CD4-positive, alpha-beta memory T cell (primary cell): ENCODE data around the gene POLR1F. TPM values are rescaled to one million over a fixed set of nuclear protein-coding genes. Genes with fewer than 3 reads are reported as not detected.

Source experiments
- CTCF ChIA-PET: fragments of 350-600 bp; sonication (Branson Sonifier 250); formaldehyde crosslinking; loops from one replicate; lab custom pipeline; 2021; ENCODE audit warnings: inconsistent platforms; ENCODE audit not compliant: partially characterized antibody; lab: Charles Lee
- POLR2A ChIA-PET: fragments of 350-600 bp; sonication (Branson Sonifier 250); formaldehyde crosslinking; loops from one replicate; lab custom pipeline; 2021; ENCODE audit not compliant: partially characterized antibody; lab: Charles Lee
- DNase-seq, 5 donors: peaks; one replicate each; pipeline versions ENCODE4 v3.0.0 to v3.0.0-alpha.2; 2020 to 2022; ENCODE audit warnings: mixed read lengths in 1 of 5
- H3K27ac ChIP-seq: one replicate; pipeline ENCODE4 v1.7.0; 2013; ENCODE audit warnings: low read depth, low read length
- H3K27me3 ChIP-seq: 2 replicates; pipeline ENCODE4 v1.7.0; 2013; ENCODE audit warnings: mild to moderate bottlenecking, low read length, moderate library complexity; ENCODE audit not compliant: insufficient read depth
- H3K36me3 ChIP-seq: 2 replicates; pipeline ENCODE4 v1.7.0; 2013; ENCODE audit warnings: mild to moderate bottlenecking, low read length, moderate library complexity; ENCODE audit not compliant: insufficient read depth
- H3K4me1 ChIP-seq: 2 replicates; pipeline ENCODE4 v1.7.0; 2013; ENCODE audit warnings: mild to moderate bottlenecking, low read length, moderate library complexity; ENCODE audit not compliant: insufficient read depth
- H3K4me3 ChIP-seq, 2 donors: one replicate each; pipeline ENCODE4 v1.7.0; 2013; ENCODE audit warnings: low read length in 2 of 2, mild to moderate bottlenecking in 1 of 2
- H3K9me3 ChIP-seq, 2 donors: one replicate each; pipeline ENCODE4 v1.7.0; 2013; ENCODE audit warnings: low read length in 2 of 2, control low read depth in 1 of 2; ENCODE audit not compliant: control insufficient read depth in 1 of 2
- H3K27ac Mint-ChIP-seq, 7 donors: one replicate each; pipeline ENCODE4 v1.8.0; 2020 to 2021; ENCODE audit warnings: mixed read lengths in 7 of 7, mild to moderate bottlenecking in 6 of 7, inconsistent platforms in 3 of 7, moderate library complexity in 3 of 7
- H3K27me3 Mint-ChIP-seq, 2 donors: one replicate each; pipeline ENCODE4 v1.8.0; 2020 to 2021; ENCODE audit warnings: mixed read lengths in 2 of 2
- H3K36me3 Mint-ChIP-seq, 2 donors: one replicate each; pipeline ENCODE4 v1.8.0; 2020 to 2021; ENCODE audit warnings: mixed read lengths in 2 of 2, inconsistent platforms in 1 of 2, mild to moderate bottlenecking in 1 of 2
- H3K4me1 Mint-ChIP-seq, 4 donors: one replicate each; pipeline ENCODE4 v1.8.0; 2020 to 2021; ENCODE audit warnings: mixed read lengths in 4 of 4, mild to moderate bottlenecking in 1 of 4
- H3K4me3 Mint-ChIP-seq, 8 donors: one replicate each; pipeline ENCODE4 v1.8.0; 2020 to 2021; ENCODE audit warnings: mixed read lengths in 8 of 8, mild to moderate bottlenecking in 7 of 8, moderate library complexity in 6 of 8, inconsistent platforms in 3 of 8
- H3K9me3 Mint-ChIP-seq, 8 donors: one replicate each; pipeline ENCODE4 v1.8.0; 2020 to 2021; ENCODE audit warnings: mixed read lengths in 8 of 8, mild to moderate bottlenecking in 5 of 8, inconsistent platforms in 3 of 8, moderate library complexity in 1 of 8
- intact Hi-C: fragments of 100-400 bp; cut with micrococcal nuclease; formaldehyde crosslinking; loops from one replicate; pipeline ENCODE4 v1.15.1; 2023
- polyA plus RNA-seq, 2 donors: library from polyadenylated mRNA; unstranded; fragments of 300-500 nt; fragmentation: Illumina TruSeq; gene quantifications; one replicate each; pipeline ENCODE4 v1.2.3, GENCODE V29; 2021
- total RNA-seq, 2 experiments: library from RNA; stranded (reverse); gene quantifications; one replicate each; pipeline ENCODE4 v1.2.3, GENCODE V29; 2021

POLR1F gene
- total and polyA plus RNA-seq, 4 experiments from 2014 or later = 11.9 to 36.1 (median 23.8) TPM

GRCh38 chr7:19728716-19729115, 19.9 kb upstream of the POLR1F start:
- no peak overlapping the region for H3K4me3 Mint-ChIP-seq
- POLR2A ChIA-PET = no interaction called here

DNA sequence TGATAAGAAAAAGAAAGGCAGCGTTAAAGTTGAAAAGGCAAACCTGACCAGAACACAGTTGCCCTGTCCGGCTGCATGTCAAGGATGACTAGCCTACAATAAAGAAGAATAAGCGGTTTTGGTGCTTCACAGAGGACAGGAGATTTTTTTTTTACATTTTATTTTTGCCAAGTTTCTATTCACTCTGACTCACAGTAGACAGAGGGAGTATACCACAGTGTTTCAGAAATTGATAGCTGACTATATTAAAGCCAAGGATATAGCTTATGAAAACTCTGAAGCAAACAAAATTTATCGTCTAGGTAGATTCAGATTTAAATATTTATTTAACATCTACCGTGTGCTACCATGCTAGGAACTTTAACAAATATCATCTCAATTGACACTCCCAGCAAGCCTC, 16.9 kb upstream of the POLR1F start:
- Histone ChIP-seq H3K4me3 (no peak overlapping the region), H3K27me3 (no peaks in the 10 kb centered on the region), H3K27ac (no peak overlapping the region), H3K9me3 (no peaks in the 10 kb centered on the region), H3K36me3 (no peaks in the 10 kb centered on the region), H3K4me1 (no peaks in the 10 kb centered on the region)
- ChIA-PET CTCF (interaction anchor here (1.4 to 2.0 kb wide), 2 partner anchors 11 to 17 kb away, joined by 4 to 14 read pairs; partner anchors contain the start of gene POLR1F), POLR2A (no interaction called here)
- DNase-seq = no peak
- H3K27ac Mint-ChIP-seq = no peak overlapping the region
- peaks cover 9 to 21% of the 10 kb centered on the region in 2 donors for H3K27me3 Mint-ChIP-seq
- peaks cover 0 to 2% (median 0%) of the 10 kb centered on the region in 8 donors for H3K9me3 Mint-ChIP-seq
- intact Hi-C loops = no loop called here
- no peaks in the 10 kb centered on the region for H3K36me3 Mint-ChIP-seq
- no peaks in the 10 kb centered on the region for H3K4me1 Mint-ChIP-seq
- H3K4me3 Mint-ChIP-seq = no peak overlapping the region

More at GRCh38 chr7:19728716-19729115, 19.9 kb upstream of the POLR1F start:
- Histone ChIP-seq H3K4me3 (no peak overlapping the region), H3K27me3 (no peaks in the 10 kb centered on the region), H3K36me3 (no peaks in the 10 kb centered on the region), H3K9me3 (no peaks in the 10 kb centered on the region), H3K4me1 (no peaks in the 10 kb centered on the region), H3K27ac (no peak overlapping the region)
- Mint-ChIP-seq H3K9me3 (peaks cover 0 to 2% (median 0%) of the 10 kb centered on the region in 8 donors), H3K4me1 (no peaks in the 10 kb centered on the region), H3K36me3 (no peaks in the 10 kb centered on the region), H3K27ac (no peak overlapping the region), H3K27me3 (peaks cover 12 to 20% of the 10 kb centered on the region in 2 donors)
- intact Hi-C loops = no loop called here
- DNase-seq = no peak
- CTCF ChIA-PET = interaction anchor here (0.9 to 1.3 kb wide), 2 partner anchors 15 to 20 kb away, joined by 4 read pairs; partner anchors contain the start of gene POLR1F

GRCh38 chr7:19715499-19715898, 6.7 kb upstream of the POLR1F start:
- no peak for DNase-seq
- peak overlapping the region in 1 of 7 donors; percentile 41 for H3K27ac Mint-ChIP-seq
- intact Hi-C loops = loop anchor here (10.0 kb wide), 1 partner anchor 1539 kb away; no protein-coding TSS in a partner anchor
- no peaks in the 10 kb centered on the region for H3K4me1 ChIP-seq
- H3K4me3 Mint-ChIP-seq = no peak overlapping the region
- no peaks in the 10 kb centered on the region for H3K9me3 Mint-ChIP-seq
- no peaks in the 10 kb centered on the region for H3K36me3 Mint-ChIP-seq
- no peak overlapping the region for H3K27ac ChIP-seq
- H3K9me3 ChIP-seq = no peaks in the 10 kb centered on the region
- CTCF ChIA-PET = interaction anchor here (1.0 to 8.1 kb wide), 4 partner anchors 11 to 882 kb away, joined by 3 to 172 read pairs (median 8); no protein-coding TSS in a partner anchor
- H3K4me3 ChIP-seq = no peak overlapping the region
- H3K27me3 Mint-ChIP-seq = peaks cover 0 to 9% of the 10 kb centered on the region in 2 donors
- H3K27me3 ChIP-seq = no peaks in the 10 kb centered on the region
- no peaks in the 10 kb centered on the region for H3K36me3 ChIP-seq
- POLR2A ChIA-PET = no interaction called here
- H3K4me1 Mint-ChIP-seq = peaks cover 0 to 2% (median 0%) of the 10 kb centered on the region in 4 donors

DNA sequence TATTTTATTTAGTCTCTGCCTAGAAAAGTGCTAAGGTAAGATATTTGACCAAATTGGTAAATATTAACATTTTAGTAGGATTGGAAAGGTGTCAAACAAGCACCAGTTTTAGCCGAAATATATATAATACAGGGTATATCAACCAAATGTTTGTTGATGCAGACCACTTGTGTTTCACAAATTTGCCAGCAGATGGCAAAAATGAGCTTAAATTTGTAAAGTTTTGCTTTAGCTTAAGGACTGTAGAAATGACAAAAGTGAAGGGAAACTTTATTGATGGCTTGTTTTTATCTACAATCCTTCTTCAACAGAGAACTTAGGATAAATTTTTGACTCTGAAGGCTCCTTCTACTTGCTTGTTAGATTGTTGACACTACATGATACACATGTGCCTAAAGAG, 4.8 kb upstream of the POLR1F start:
- H3K36me3 ChIP-seq = no peaks in the 10 kb centered on the region
- CTCF ChIA-PET = interaction anchor here (0.7 to 8.1 kb wide), 10 partner anchors 9 to 883 kb away, joined by 3 to 172 read pairs (median 5); no protein-coding TSS in a partner anchor
- POLR2A ChIA-PET = no interaction called here

DNA sequence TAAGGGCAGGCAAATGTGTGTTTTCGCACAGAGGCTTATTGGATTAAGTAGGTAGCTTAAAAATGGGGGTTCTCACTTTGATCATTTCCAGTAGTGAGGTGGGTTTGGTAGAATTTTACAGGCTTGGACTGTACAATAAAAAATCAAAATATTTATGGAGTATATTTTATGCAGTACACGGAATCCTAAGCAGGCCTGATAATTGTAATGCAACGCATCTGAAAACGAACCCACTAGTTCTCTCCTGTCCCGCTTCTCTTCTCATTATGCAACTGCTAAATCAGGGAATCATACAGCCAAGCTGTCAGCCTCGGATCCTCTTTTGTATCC, 377 bp upstream of the POLR1F start:
- Histone ChIP-seq H3K4me1 (peaks cover 28% of the 10 kb centered on the region), H3K27me3 (no peaks in the 10 kb centered on the region), H3K9me3 (no peaks in the 10 kb centered on the region), H3K36me3 (no peaks in the 10 kb centered on the region), H3K4me3 (peak overlapping the region in 1 of 2 donors; percentile 89), H3K27ac (peak overlapping the region; percentile 84)
- Mint-ChIP-seq H3K4me1 (peaks cover 35 to 56% (median 48%) of the 10 kb centered on the region in 4 donors), H3K27ac (peak overlapping the region; percentile 92 to 99 (median 98)), H3K4me3 (peak overlapping the region; percentile 94 to 98 (median 97)), H3K36me3 (peaks cover 0 to 14% of the 10 kb centered on the region in 2 donors), H3K27me3 (no peaks in the 10 kb centered on the region), H3K9me3 (no peaks in the 10 kb centered on the region)
- POLR2A ChIA-PET = interaction anchor here (0.7 to 1.0 kb wide), 2 partner anchors 9 to 10 kb away, joined by 3 read pairs; no protein-coding TSS in a partner anchor
- no peak for DNase-seq
- CTCF ChIA-PET = interaction anchor here (0.6 to 8.1 kb wide), 15 partner anchors 9 to 1069 kb away, joined by 3 to 172 read pairs (median 4); no protein-coding TSS in a partner anchor
- intact Hi-C loops = loop anchor here (1.0 to 2.0 kb wide), 3 partner anchors 40 to 1718 kb away; no protein-coding TSS in a partner anchor

More for the DNA sequence above, 4.8 kb upstream of the POLR1F start:
- H3K4me1 ChIP-seq = peaks cover 9% of the 10 kb centered on the region
- Mint-ChIP-seq H3K4me1 (peaks cover 10 to 16% (median 14%) of the 10 kb centered on the region in 4 donors), H3K27ac (peak overlapping the region in 1 of 7 donors; percentile 54), H3K4me3 (no peak overlapping the region), H3K27me3 (peaks cover 0 to 9% of the 10 kb centered on the region in 2 donors), H3K36me3 (peaks cover 0 to 4% of the 10 kb centered on the region in 2 donors), H3K9me3 (no peaks in the 10 kb centered on the region)
- no peak overlapping the region for H3K4me3 ChIP-seq
- peak; percentile 39 to 59 (median 49) for DNase-seq
- H3K9me3 ChIP-seq = no peaks in the 10 kb centered on the region
- no peak overlapping the region for H3K27ac ChIP-seq
- no peaks in the 10 kb centered on the region for H3K27me3 ChIP-seq
- intact Hi-C loops = loop anchor here (1.0 to 10.0 kb wide), 2 partner anchors 885 to 1541 kb away; no protein-coding TSS in a partner anchor

DNA sequence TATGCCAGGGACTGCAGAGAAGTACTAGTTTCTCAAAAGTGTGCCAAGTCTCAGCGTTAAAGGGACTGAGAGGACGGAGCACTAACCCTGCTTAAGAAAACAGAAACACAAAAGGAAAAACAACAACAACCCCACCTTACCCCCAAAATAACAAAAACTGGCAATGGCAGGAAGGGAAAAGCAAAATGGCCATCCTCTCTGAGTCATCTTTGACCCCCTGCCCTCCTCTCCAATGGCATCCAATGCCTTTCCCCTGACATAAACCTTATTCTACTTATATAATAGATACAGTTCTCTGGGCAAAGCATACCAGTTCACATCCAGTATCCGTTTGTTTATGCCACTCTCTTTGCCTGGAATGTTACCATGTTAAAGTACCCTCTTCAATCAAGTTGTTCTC, 1.6 kb downstream of the POLR1F start:
- Histone ChIP-seq H3K36me3 (no peaks in the 10 kb centered on the region), H3K4me3 (no peak overlapping the region), H3K4me1 (peaks cover 28% of the 10 kb centered on the region), H3K9me3 (no peaks in the 10 kb centered on the region), H3K27me3 (no peaks in the 10 kb centered on the region), H3K27ac (no peak overlapping the region)
- ChIA-PET CTCF (no interaction called here), POLR2A (no interaction called here)
- H3K4me3 Mint-ChIP-seq = peak overlapping the region; percentile 52 to 98 (median 97)
- H3K9me3 Mint-ChIP-seq = no peaks in the 10 kb centered on the region
- H3K36me3 Mint-ChIP-seq = peaks cover 13 to 19% of the 10 kb centered on the region in 2 donors
- H3K27ac Mint-ChIP-seq = peak overlapping the region; percentile 7 to 99 (median 98)
- no peaks in the 10 kb centered on the region for H3K27me3 Mint-ChIP-seq
- H3K4me1 Mint-ChIP-seq = peaks cover 36 to 56% (median 47%) of the 10 kb centered on the region in 4 donors
- intact Hi-C loops = no loop called here
- DNase-seq = no peak

DNA sequence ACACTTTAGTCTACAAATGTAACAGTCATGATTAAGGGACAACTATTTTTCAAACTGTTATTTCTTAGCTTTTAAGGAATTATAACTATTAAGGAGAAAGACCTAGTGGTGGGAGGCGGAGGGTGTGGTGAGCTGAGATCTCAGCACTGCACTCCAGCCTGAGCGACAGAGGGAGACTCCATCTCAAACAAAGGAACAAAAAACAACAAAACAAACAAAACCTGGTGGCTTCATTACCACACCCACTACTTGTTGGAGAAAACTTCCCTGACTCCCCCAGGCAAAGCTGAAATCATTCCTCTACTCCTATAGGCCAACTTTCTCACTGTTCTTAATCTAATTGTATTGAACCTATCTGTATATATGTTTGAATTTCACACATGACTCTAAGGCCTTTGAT, 3.2 kb downstream of the POLR1F start:
- Histone ChIP-seq H3K27ac (no peak overlapping the region), H3K4me1 (peaks cover 28% of the 10 kb centered on the region), H3K9me3 (no peaks in the 10 kb centered on the region), H3K4me3 (no peak overlapping the region), H3K27me3 (no peaks in the 10 kb centered on the region), H3K36me3 (no peaks in the 10 kb centered on the region)
- Mint-ChIP-seq H3K4me1 (peaks cover 36 to 56% (median 47%) of the 10 kb centered on the region in 4 donors), H3K27me3 (no peaks in the 10 kb centered on the region), H3K9me3 (no peaks in the 10 kb centered on the region), H3K4me3 (no peak overlapping the region), H3K27ac (peak overlapping the region in 5 of 7 donors; percentile 4 to 68 (median 39)), H3K36me3 (peaks cover 24 to 30% of the 10 kb centered on the region in 2 donors)
- ChIA-PET POLR2A (no interaction called here), CTCF (interaction anchor here (2.6 kb wide), 1 partner anchor 8 kb away, joined by 6 read pairs; no protein-coding TSS in a partner anchor)
- DNase-seq = no peak
- intact Hi-C loops = no loop called here
